HepG2 (cell line): ENCODE results near the gene SDK2. TPM values are rescaled to one million over a fixed set of nuclear protein-coding genes. Genes with fewer than 3 reads are reported as not detected.

Experiments
- ATAC-seq: fragments of 200-7000 bp; cut with Tn5 transposase; 3 replicates; pipeline ENCODE4 v1.9.1; 2020; ENCODE audit warnings: mild to moderate bottlenecking, moderate library complexity
- BruUV-seq: library from RNA; stranded (reverse); fragments of 400-500 nt; replicated peaks from 2 replicates; lab custom pipeline; 2021; lab: Mats Ljungman, UMichigan
- CTCF ChIA-PET: fragments of 300-600 bp; formaldehyde crosslinking; extraction: SDS; loops from one replicate; lab custom pipeline; 2021; ENCODE audit warnings: low total read pairs, inconsistent platforms, low intra/inter-chr PET ratio; lab: Yijun Ruan, JAX
- POLR2A ChIA-PET: fragments of 350-600 bp; sonication (Branson Sonifier 250); formaldehyde crosslinking; loops from one replicate; lab custom pipeline; 2020; ENCODE audit warnings: antibody characterized with exemption, inconsistent platforms; lab: Yijun Ruan, JAX
- DNase-seq: peaks from one replicate; pipeline ENCODE4 v3.0.0-alpha.2; 2015; ENCODE audit warnings: low spot score
- FAIRE-seq: peaks from 3 replicates; lab custom pipeline; 2011; peaks lifted over from hg19 to GRCh38; lab: Jason Lieb, UNC
- H2AFZ ChIP-seq: one replicate; pipeline ENCODE4 v1.6.1; 2011; ENCODE audit warnings: low read length, inconsistent platforms
- H3K27ac ChIP-seq: fragments of 300-600 bp; 3 replicates; pipeline ENCODE4 v1.8.0; 2011; ENCODE audit warnings: mixed run types, mild to moderate bottlenecking, mixed read lengths, low read length, inconsistent platforms; ENCODE audit not compliant: insufficient read depth; ENCODE audit errors: extremely low read length
- H3K27me3 ChIP-seq, 2 experiments: fragments of 200-600 bp in 1 of 2; 2 replicates in 1 of 2; 3 replicates in 1 of 2; pipeline versions ENCODE4 v1.6.0 to v1.8.0; 2011; ENCODE audit warnings: low read length in 2 of 2, mild to moderate bottlenecking in 2 of 2, moderate library complexity in 2 of 2, inconsistent platforms in 1 of 2; ENCODE audit not compliant: insufficient read depth in 2 of 2, control insufficient read depth in 1 of 2
- H3K36me3 ChIP-seq, 2 experiments: fragments of 200-600 bp in 1 of 2; replicated peaks in 1 of 2; 2 replicates in 1 of 2; 3 replicates in 1 of 2; pipeline versions ENCODE4 v1.5.1 to v1.8.0; 2011; ENCODE audit warnings: low read length in 2 of 2, inconsistent platforms in 1 of 2; ENCODE audit not compliant: insufficient read depth in 2 of 2, control insufficient read depth in 1 of 2
- H3K4me1 ChIP-seq: 2 replicates; pipeline ENCODE4 v1.5.1; 2012; ENCODE audit warnings: low read length, inconsistent platforms; ENCODE audit not compliant: insufficient read depth
- H3K4me2 ChIP-seq: 2 replicates; pipeline ENCODE4 v1.6.0; 2011; ENCODE audit warnings: low read depth, low read length, inconsistent platforms
- H3K4me3 ChIP-seq, 3 experiments: fragments of 200-600 bp in 1 of 3; sonication (generic), shearing (Covaris generic) in 1 of 3; replicated peaks in 1 of 3; 2 replicates each; pipeline ENCODE4 v1.5.1; 2011 to 2016; ENCODE audit warnings: low read length in 3 of 3, inconsistent platforms in 2 of 3, low read depth in 2 of 3, mild to moderate bottlenecking in 2 of 3, control low read depth in 1 of 3, mixed read lengths in 1 of 3; ENCODE audit not compliant: insufficient read depth in 1 of 3
- H3K79me2 ChIP-seq: one replicate; pipeline ENCODE4 v1.6.1; 2011; ENCODE audit warnings: low read length, inconsistent platforms; ENCODE audit not compliant: insufficient read depth
- H3K9ac ChIP-seq: 2 replicates; pipeline ENCODE4 v1.6.0; 2011; ENCODE audit warnings: mild to moderate bottlenecking, low read depth, low read length, inconsistent platforms; ENCODE audit not compliant: insufficient read depth
- H3K9me3 ChIP-seq: 2 replicates; pipeline ENCODE4 v1.5.1; 2012; ENCODE audit warnings: mild to moderate bottlenecking, low read length
- H4K20me1 ChIP-seq: 2 replicates; pipeline ENCODE4 v1.6.0; 2011; ENCODE audit warnings: inconsistent platforms, mild to moderate bottlenecking, low read length, moderate library complexity; ENCODE audit not compliant: insufficient read depth
- AKNA ChIP-seq: sonication (generic); formaldehyde crosslinking; IDR thresholded peaks from 2 replicates; pipeline ENCODE4 v1.4.0; 2020; ENCODE audit warnings: missing genetic modification reagents, borderline replicate concordance
- MAF1 ChIP-seq: sonication (generic); formaldehyde crosslinking; IDR thresholded peaks from 2 replicates; pipeline ENCODE4 v1.5.0; 2020; ENCODE audit warnings: missing genetic modification reagents, borderline replicate concordance
- TFE3 ChIP-seq: IDR thresholded peaks from 2 replicates; pipeline ENCODE4 v1.6.1; 2016
- ZNF12 ChIP-seq: sonication (generic); formaldehyde crosslinking; IDR thresholded peaks from 2 replicates; pipeline ENCODE4 v1.5.0; 2020; ENCODE audit warnings: missing genetic modification reagents
- ZNF142 ChIP-seq: sonication (generic); formaldehyde crosslinking; IDR thresholded peaks from 2 replicates; pipeline ENCODE4 v1.4.0; 2020; ENCODE audit warnings: missing genetic modification reagents
- ZSCAN29 ChIP-seq: sonication (generic); formaldehyde crosslinking; conservative IDR thresholded peaks from 2 replicates; pipeline ENCODE4 v1.4.0; 2020; ENCODE audit warnings: mild to moderate bottlenecking, missing genetic modification reagents
- whole genome bisulfite sequencing: methylation state at CpG from one replicate; pipeline ENCODE4 v1.1.6; 2017; ENCODE audit warnings: low lambda C conversion rate; 5-methylcytosine and 5-hydroxymethylcytosine counted together
- in situ Hi-C: cut with HindIII; loops from 2 replicates; pipeline ENCODE4 v1.10.0; 2017; ENCODE audit warnings: low pct_unique_long_range_greater_than_20kb; ENCODE audit not compliant: extremely low pct_ligation_motif_present
- intact Hi-C: fragments of 100-400 bp; cut with micrococcal nuclease; formaldehyde crosslinking; loops from one replicate; pipeline ENCODE4 v1.10.0; 2022; ENCODE audit not compliant: unreplicated experiment
- polyA plus RNA-seq, 8 experiments: library from polyadenylated mRNA; depleted of rRNA in 3 of 8; stranded (reverse) in 7 of 8; unstranded in 1 of 8; fragments of >200 nt; fragmentation: Illumina TruSeq in 4 of 8; extraction: Trizol in 4 of 8; gene quantifications; 2 replicates each; pipeline versions ENCODE4 v1.2.1 to v1.2.3, GENCODE V29; 2011 to 2016; ENCODE audit warnings: low read depth in 4 of 8, missing spikeins in 1 of 8, mixed read lengths in 1 of 8; ENCODE audit not compliant: insufficient read depth in 1 of 8
- total RNA-seq, 5 experiments: library from RNA; depleted of rRNA; stranded (reverse); fragments of >200 nt; fragmentation: Illumina TruSeq; extraction: Trizol; gene quantifications; 2 replicates each; pipeline ENCODE4 v1.2.3, GENCODE V29; 2016; ENCODE audit warnings: low read depth in 1 of 5

SDK2 gene
- total and polyA plus RNA-seq, 2 of the 13 experiments (the other 11 are each of a cell fraction or from before 2014, with no cell fraction given): not detected

GRCh38 chr17:73522107-73522506, 122.1 kb downstream of the SDK2 start:
- CTCF ChIA-PET: no interaction called here
- in situ Hi-C loops (no loop called here), intact Hi-C loops (no loop called here)
- no peak for DNase-seq
- H3K4me1 ChIP-seq: no peaks in the 10 kb centered on the region
- ATAC-seq: no peak
- FAIRE-seq: no peak
- TF ChIP-seq ZNF12 (CRISPR knock-in tag) (no peak), ZNF142 (CRISPR knock-in tag) (no peak), MAF1 (CRISPR knock-in tag) (no peak), TFE3 (CRISPR knock-in tag) (no peak), AKNA (CRISPR knock-in tag) (no peak), ZSCAN29 (no peak)
- H3K9ac ChIP-seq: no peak overlapping the region
- POLR2A ChIA-PET: no interaction called here
- no peak overlapping the region for H3K4me2 ChIP-seq
- H3K9me3 ChIP-seq: no peaks in the 10 kb centered on the region
- no peaks in the 10 kb centered on the region; the same call in 1 of the 2 replicates for H4K20me1 ChIP-seq
- H3K4me3 ChIP-seq: no peak overlapping the region
- 26% methylated on average over 4 of the region's 6 CpGs for WGBS
- no peak overlapping the region for H2AFZ ChIP-seq
- no peak overlapping the region for H3K27ac ChIP-seq
- peaks cover 7 to 92% of the 10 kb centered on the region in 2 experiments for H3K27me3 ChIP-seq
- no peaks in the 10 kb centered on the region for H3K36me3 ChIP-seq
- H3K79me2 ChIP-seq: no peaks in the 10 kb centered on the region
- no TSS peak for BruUV-seq
